ENCODE results near the gene SLC39A11. TPM values are rescaled to one million over a fixed set of nuclear protein-coding genes. Genes with fewer than 3 reads are reported as not detected.
"Not testable (repeated sequence)": the region's sequence is repeated elsewhere in the genome, so short reads cannot be mapped to it uniquely, and the experiment has no call there.

Gene SLC39A11
- total RNA-seq, 1 donor from 2014 or later, result 14.2 TPM

GRCh38 chr17:73107191-73107590, 14.7 kb upstream of the SLC39A11 start:
- DNase-seq (ENCODE audit: low read depth, low spot score), result no peak

GRCh38 chr17:73105431-73105830, 12.9 kb upstream of the SLC39A11 start:
- no peak for DNase-seq (ENCODE audit: low read depth, low spot score)

GRCh38 chr17:73104450-73104849, 12.0 kb upstream of the SLC39A11 start:
- DNase-seq (ENCODE audit: low read depth, low spot score), result no peak

GRCh38 chr17:73103641-73104335, 11.3 kb upstream of the SLC39A11 start:
- DNase-seq (ENCODE audit: low read depth, low spot score), result no peak

- no peak for DNase-seq (ENCODE audit: low read depth, low spot score)
Measured at GRCh38 chr17:73101031-73101430, 8.5 kb upstream of the SLC39A11 start.

GRCh38 chr17:73100363-73100762, 7.9 kb upstream of the SLC39A11 start:
- no peak for DNase-seq (ENCODE audit: low read depth, low spot score)

- DNase-seq (ENCODE audit: low read depth, low spot score), result no peak
Measured at GRCh38 chr17:73099511-73099910, 7.0 kb upstream of the SLC39A11 start.

- DNase-seq (ENCODE audit: low read depth, low spot score), result no peak
Measured at GRCh38 chr17:73098919-73099318, 6.4 kb upstream of the SLC39A11 start.

GRCh38 chr17:73097973-73098765, 5.7 kb upstream of the SLC39A11 start:
- not testable (repeated sequence) for DNase-seq (ENCODE audit: low read depth, low spot score)

- no peak for DNase-seq (ENCODE audit: low read depth, low spot score)
Measured at GRCh38 chr17:73096866-73097265, 4.4 kb upstream of the SLC39A11 start.

GRCh38 chr17:73096211-73096610, 3.7 kb upstream of the SLC39A11 start:
- DNase-seq (ENCODE audit: low read depth, low spot score), result no peak

- no peak for DNase-seq (ENCODE audit: low read depth, low spot score)
Measured at GRCh38 chr17:73093286-73093685, 798 bp upstream of the SLC39A11 start.

- DNase-seq (ENCODE audit: low read depth, low spot score), result no peak
Measured at GRCh38 chr17:73091770-73092522, 542 bp downstream of the SLC39A11 start.

- DNase-seq (ENCODE audit: low read depth, low spot score), result no peak
Measured at GRCh38 chr17:73091410-73091769, 1.1 kb downstream of the SLC39A11 start.

- DNase-seq (ENCODE audit: low read depth, low spot score), result no peak
Measured at GRCh38 chr17:73090396-73091202, 1.9 kb downstream of the SLC39A11 start.

GRCh38 chr17:73089322-73090317, 2.9 kb downstream of the SLC39A11 start:
- DNase-seq (ENCODE audit: low read depth, low spot score), result no peak

- DNase-seq (ENCODE audit: low read depth, low spot score), result no peak
Measured at GRCh38 chr17:73088561-73088960, 3.9 kb downstream of the SLC39A11 start.

GRCh38 chr17:73083432-73083831, 9.1 kb downstream of the SLC39A11 start:
- DNase-seq (ENCODE audit: low read depth, low spot score), result no peak

- DNase-seq (ENCODE audit: low read depth, low spot score), result no peak
Measured at GRCh38 chr17:73074566-73074965, 17.9 kb downstream of the SLC39A11 start.

Measured in pulmonary artery endothelial cell (primary cell).